Measurements from ENCODE around the gene RBCK1.

Gene RBCK1

DNA sequence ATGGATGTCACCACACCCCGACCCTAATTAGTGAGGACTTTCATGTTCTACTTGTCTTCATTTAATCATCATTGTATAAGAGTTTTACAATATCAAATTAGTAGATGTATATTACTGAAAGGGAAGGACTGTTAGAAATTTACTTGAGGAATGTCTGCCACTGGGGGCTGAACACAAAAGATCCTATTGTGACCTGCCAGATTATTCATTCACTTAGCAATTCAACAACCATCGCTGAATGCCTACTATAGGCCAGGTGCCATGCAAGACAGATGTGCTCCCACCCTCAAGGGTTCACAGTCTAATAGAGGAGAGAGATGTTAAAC is 8.0 kb upstream of the RBCK1 start:
- DNase-seq: no peak

DNA sequence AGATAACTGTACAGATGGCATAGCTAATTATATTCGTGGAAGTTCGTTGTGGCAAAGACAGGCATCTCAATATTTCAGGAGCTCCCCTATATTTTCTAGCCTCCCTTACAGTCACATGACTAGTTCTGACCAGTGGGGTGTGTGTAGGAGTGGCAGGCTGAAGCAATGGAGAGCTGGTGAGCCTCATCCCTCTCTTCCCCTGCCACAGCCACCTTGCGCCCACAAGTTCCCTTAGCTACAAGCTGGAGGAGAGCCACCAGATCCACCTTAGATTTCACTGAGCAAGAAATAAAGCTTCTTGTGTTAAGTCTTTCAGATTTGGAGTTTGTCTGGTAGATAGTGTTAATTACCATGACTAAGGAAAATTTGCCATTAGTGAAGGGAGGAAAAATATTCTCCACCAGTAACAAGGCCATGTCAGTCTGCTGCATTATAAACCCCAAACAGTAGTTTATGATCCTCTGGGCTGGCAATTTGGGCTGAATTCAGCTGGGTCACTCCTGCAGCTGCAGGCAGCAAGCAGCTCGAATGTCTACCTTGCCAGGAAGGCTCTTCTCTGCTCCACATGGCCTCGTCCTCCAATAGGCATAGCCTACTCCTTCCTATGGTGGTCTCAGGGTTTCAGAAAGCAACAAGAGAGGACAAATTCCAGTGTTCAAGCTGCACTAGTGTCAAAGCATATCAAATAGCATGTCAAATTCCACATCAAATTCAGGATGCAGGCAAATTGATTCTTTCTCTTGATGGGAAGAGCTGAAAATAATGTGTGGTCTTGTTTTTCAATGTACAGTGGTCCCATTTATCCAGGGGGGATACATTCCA is 7.4 kb upstream of the RBCK1 start:
- DNase-seq: peak in 1 of 4 experiments; percentile 25

DNA sequence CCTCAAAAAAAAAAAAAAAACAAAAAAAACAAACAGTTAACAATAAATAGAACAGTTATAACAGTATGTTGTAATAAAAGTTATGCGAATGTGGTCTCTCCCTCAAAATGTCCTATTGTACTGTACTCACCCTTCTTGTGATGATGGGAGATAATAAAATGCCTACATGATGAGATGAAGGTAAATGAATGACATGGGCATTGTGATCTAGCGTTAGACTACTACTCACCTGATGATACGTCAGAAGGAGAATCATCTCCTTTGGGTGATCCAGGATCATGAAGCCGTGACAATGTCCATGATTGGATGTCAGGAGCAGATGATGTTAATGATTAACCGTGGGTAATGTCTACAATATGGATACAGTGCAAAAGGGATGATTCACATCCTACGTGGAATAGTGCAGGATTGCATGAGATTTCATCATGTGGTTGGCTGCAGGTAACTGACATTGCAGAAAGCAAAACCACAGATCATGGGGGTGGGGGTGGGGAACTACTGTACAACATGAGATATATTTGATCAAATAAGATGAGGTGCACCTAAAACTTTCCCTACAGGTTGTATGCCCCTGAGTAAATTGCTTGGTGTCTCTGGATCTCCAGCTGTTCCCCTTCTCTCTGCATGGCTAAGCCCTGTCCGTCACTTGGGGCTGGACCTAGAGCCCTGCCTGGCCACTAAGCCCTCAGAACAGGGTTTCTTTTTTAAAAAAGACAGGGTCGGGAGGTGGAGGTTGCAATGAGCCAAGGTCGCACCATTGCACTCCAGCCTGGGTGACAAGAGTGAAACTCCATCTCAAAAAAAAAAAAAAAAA is 6.2 kb upstream of the RBCK1 start:
- DNase-seq: no peak

DNA sequence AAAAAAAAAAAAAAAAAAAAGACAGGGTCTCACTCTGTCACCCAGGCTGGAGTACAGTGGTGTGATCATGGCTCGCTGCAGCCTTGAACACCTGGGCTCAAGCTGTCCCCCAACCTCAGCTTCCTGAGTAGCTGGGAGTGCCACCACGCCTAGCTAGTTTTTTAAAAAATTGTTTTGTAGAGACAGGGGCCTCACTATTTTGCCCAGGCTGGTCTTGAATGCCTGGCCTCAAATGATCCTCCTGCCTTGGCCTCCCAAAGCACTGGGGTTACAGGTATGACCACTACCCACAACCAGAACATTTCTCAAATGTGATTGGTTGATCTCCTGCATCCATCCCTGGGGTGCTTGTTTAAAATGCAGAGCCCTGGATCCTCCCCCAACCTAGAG is 5.6 kb upstream of the RBCK1 start:
- DNase-seq: no peak

DNA sequence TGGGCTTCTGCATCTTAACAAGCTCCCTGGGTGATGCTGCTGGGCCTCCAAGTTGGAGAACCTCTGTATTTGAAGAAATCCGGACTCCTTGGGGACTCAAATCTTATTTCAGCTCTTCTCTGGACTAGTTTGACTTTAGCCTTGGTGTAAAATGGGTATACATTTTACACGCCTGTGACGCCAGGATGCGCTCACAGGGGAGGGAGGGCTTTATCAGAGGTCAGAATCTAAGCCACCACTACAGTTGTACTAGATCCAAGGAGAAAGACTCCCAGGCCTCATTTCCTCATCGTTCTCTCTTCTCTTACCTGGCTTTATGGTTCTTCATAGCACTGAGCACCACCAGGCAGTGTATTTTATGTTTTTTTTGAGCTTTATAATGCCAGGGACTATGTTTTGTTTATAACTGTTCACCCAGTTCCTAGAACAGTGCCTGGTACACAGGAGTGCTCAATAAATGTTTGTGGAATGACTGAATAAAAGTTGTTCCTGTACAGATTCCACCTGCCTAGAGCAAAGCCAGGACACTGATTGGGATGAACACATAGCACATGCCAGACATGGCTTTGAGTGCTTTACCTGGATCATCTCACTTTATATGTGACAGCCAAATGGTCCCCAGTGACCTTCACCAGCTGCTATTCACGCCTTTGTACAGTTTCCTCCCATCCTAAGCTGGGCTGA is 5.1 kb upstream of the RBCK1 start:
- DNase-seq: no peak

DNA sequence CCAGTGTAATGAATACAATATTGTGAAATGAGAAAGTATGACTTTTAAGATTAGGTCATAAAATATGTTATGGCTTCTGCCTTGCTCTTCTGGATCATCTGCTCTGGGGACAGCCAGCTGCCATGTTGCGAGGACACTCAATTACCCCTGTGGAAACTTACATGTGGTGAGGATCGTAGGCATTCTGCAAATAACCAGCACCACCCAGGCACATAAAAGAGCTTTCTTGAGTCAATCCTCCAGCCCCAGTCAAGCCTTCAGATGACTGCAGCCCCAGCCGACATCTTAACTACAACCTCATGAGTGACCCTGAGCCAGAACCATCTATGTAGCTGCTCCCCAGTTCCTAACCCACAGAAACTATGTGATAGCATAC is 4.5 kb upstream of the RBCK1 start:
- no peak for DNase-seq

DNA sequence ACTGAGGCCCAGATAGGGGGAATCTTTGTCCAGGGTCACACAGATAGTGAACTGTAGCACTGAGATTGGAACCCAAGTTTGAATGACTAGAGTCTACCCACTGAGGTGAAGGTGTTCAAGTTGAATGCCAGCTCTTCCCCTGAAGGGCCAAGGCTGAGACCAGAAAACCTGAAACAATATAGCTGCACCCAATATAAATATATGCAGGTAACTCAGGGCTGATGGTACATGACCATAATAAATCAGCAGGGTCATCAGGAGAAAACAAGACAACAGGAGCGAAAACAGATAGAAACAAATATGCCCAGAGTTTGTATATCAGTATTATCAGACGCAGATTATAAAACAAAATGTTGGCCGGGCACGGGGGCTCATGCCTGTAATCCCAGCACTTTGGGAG is 4.0 kb upstream of the RBCK1 start:
- DNase-seq: no peak

DNA sequence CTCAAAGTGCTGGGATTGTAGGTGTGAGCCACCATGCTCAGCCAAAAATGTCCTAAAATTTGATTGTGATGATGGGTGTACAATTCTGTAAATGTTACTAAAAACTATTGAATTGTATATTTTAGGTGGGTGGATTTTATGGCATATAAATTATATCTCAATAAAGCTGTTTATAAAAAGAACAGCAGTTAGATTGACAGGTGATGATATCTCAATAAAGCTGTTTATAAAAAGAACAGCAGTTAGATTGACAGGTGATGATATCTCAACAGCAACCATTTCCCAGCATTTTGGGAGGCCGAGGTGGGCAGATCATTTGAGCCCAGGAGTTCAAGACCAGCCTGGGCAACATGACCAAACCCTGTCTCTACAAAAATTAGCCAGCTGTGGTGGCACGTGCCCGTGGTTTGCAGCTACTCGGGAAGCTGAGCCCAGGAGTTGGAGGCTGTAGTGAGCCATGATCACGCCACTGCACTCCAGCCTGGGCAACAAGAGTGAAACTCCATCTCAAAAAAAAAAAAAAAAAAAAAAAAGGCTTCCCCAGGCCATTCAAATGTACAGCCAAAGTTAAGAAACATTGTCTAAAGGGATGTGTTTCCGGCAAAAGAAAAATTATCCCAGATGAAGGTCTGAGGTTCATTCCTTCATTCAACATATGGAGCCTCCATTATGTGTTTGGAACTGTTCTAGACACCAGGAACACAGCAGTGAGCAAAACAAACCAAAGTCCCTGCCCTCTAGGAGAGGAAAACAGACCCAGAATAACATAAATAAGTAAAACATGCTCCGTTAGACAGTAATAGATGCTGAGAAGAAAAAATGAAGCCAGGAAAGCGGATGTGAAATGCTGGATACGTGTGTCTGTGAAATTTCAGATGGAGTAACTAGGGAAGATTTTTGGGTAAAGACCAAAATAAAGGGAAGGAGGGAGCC is 1.6 kb upstream of the RBCK1 start:
- no peak for DNase-seq

DNA sequence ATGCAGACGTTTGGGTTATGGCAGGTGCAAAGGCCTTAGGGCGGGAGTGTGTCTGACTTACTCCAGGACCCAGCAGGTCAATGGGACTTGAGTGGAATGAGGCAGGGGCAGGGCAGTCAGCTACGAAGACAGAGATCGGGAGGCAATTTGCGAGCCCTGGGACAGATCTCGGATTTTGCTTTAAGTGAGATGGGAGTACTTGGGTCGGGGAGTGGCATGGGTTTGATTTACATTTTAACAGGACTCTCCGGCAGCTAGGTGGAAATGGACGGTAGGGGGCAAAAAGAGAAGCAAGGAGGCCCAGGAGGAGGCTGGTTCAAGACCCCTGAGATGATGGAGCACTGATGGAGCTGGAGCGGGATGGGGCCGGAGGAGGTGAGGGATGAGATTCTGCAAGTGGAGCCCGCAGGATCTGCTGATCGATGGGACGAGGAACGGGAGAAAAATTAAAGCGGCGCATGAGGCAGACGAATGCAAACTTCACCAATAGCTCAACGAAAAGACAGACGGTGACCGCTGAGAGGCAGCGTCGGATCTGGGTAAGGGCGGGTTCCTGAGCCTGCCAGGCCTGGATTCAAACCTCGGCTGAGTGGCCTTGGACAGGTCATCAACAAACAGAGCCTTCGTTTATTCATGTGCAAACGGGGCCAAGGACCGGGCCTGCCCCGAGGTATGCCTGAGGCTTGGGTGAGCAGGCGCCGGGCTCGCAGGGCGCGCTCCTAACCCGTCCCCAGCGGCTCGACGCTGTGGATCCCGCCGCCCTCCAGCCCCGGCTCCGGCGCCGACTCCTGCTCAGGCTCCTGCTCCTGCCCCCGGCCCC is 756 bp upstream of the RBCK1 start:
- DNase-seq: peak; percentile 73 to 89 (median 82)

DNA sequence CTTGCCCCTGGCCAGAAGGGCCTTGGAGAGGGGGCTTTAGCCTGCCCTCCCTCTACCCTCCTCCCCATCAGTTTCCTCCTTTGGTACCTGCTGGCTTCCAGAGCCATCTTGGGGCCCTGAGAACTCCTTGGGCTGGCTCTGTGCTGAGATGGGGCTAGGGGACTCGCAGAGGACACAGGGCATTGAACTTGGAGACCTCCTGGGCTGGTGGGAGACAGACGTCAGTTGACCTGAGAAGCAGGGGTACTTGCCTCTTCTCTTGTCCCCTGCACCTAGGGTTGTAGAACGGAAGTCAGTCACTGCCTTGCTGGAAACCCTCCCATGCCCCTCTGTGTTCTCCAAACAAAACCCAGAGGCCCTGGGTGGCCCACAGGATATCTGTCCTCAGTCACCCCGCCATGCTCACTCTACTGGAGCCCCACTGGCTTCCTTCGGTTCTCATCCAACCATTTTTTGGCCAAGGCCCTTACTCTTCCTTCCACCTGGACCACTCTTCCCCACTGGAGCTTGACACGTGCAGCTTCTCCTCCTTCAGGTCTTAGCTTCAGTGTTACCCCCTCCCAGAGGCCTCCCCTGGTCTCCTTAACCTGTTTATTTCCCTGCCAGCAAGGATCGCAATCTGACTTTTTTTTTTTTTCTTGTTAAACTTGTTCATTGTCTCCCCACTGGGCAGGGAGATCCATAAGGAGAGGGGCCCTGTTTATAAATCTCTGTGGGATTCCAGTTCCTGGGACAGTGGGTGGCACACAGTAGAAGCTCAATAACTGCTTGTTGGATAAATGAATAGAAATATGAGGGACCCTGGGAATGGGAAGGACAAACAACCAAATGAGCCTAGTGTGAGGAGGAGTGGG is 971 bp downstream of the RBCK1 start:
- DNase-seq: peak in 2 of 4 experiments; percentile 7 to 18

DNA sequence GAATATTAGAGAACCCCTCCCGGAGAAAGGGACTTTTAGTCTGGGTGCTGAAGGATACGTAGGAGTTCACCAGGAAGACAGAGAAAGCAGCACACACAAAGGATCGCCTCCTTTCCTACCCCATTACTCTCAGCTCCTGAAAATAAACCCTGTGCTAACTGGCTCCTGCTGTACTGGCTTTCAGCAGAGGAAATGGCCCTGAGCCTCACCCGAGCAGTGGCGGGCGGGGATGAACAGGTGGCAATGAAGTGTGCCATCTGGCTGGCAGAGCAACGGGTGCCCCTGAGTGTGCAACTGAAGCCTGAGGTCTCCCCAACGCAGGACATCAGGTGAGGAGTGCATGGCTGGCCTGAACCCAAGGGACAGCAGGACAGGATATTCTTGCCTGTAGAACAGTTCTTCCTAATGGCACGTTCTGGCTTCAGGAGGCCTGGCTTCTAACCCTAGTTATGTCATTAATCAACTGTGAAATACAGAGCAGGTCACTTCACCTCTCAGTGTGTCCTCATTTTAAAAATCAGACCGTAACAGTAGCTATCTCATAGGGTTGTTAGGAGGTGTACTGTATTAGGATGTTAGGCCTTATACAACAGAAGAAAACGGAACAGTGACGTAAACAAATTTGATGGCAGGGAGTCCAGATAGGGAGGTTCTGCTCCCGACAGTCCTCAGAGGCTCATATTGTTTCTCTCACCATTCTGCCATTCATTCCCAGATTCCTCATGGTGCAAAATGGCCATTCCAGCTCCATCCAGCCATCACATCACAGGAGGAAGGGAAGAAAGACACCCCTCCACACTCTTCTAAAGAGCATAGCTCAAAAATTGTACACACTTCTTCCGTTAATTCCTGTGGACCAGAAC is 1.8 kb downstream of the RBCK1 start:
- no peak for DNase-seq

DNA sequence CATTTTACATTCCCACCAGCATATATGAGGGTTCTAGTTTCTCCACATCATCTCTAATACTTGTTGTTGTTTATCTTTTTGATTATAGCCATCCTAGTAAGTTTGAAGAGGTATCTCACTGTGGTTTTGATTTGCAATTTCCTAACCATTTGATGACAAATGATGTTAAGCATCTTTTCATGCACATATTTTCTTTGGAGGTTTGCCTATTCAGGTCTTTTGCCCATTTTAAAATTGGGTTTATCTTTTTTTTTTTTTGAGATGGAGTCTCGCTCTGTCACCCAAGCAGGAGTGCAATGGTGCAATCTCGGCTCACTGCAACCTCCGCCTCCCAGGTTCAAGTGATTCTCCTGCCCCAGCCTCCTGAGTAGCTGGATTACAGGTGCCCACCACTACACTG is 4.0 kb downstream of the RBCK1 start:
- DNase-seq: no peak

DNA sequence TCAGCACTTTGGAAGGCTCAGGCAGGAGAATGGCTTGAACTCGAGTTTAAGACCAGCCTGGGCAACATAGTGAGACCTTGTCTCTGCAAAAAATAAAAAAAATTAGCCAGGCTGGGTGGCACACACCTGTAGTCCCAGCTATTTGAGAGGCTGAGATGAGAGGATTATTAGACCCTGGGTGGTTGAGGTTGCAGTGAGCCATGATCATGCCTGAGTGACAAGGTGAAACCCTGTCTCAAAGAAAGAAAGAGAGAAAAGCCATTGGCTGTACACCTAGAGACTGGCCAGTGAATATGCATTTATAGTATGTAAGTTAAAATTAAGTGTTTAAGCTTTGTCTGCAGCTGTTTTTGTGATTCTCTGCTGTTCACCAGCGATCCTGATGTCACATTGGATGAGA is 6.1 kb downstream of the RBCK1 start:
- DNase-seq: no peak

DNA sequence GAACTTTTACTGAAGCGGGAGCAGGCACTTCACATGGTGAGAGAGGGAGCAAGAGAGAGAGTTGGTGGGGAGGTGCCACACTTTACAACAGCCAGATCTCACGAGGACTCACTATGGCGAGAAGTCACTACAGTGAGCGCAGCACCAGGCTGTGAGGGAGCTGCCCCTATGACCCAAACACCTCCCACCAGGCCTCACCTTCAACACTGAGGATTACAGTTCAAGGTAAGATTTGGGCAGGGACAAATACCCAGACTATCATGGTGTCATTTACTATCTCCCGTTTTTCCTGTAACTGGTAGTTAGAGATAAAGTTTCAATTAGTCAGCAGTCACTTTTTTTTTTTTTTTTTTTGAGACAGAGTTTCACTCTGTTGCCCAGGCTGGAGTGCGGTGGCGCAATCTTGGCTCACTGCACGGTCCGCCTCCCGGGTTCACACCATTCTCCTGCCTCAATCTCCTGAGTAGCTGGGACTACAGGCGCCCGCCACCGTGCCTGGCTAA is 7.8 kb downstream of the RBCK1 start:
- DNase-seq: no peak

DNA sequence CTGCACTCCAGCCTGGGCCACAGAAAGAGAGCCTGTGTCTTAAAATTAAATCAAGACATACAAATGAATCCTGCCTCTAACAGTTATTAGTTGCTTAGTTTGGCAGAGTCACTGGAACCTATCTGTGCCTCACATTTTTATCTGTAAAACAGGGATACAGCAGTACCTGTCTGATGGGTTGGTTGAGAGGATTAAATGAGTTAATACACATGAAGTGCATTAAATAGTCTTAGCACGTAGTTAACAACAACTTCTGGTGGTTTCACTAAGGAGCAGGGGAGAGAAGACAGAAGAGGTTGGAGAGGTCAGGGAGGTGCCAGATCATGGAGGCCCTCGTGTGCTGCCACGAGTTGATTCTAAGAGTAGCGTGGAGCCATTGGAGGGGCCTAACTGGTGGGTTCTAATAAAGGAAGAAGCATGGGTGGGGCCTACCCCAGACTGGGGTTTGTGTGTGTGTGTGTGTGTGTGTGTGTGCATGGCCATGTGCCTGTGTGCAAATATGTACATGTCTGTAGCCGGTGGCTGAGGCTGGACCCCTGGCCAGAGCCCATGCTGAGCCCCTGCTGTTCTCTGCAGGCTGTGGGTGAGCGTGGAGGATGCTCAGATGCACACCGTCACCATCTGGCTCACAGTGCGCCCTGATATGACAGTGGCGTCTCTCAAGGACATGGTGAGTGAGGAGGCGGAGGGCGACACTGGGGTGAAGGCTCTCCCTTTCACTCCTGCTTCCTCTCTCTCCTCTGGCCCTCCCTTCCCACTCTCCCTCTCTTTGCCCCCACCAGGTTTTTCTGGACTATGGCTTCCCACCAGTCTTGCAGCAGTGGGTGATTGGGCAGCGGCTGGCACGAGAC is 9.1 kb downstream of the RBCK1 start:
- no peak for DNase-seq

DNA sequence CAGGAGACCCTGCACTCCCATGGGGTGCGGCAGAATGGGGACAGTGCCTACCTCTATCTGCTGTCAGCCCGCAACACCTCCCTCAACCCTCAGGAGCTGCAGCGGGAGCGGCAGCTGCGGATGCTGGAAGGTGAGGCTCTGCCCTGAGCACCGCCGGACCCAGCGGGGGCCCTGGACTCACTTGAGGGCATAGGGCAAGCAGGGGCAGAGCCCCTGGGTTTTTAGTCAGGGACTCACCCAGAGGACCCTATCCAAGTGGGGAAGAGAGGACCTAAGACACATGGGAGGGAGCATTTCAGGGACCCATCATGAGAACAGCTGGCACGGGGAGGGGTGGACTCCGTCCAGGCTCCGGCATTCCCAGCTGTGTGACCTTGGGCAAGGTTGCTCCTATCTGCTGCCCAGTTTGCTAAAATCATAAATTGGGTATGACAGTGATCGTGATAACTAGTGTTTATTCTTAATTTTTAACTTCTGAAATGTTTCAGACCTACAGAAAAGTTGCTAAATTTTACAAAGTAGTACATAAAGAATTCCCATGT is 9.8 kb downstream of the RBCK1 start:
- no peak for DNase-seq

DNA sequence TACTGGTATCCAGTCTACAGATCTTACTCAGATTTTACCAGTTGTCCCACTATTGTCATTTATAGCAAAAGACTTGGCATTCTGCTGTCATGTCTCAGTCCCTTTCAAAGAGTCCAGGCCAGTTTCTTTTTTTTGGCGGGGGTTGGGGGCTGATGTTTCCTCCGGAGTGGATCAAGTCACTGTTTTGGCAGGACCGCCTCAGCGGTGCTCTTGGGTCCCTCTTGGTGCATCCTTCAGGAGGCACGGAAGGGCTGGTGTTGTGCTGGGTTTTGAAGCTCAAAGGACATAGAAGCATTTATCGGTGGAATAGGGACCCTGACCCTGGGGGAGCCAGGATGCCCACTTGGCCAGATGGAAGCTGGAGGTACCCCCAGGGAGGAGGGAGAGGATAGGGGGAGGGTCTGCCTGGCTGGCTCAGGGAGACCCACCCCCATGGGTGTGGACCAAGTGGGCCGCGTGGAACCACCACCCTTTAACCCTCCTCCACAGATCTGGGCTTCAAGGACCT is 10.8 kb downstream of the RBCK1 start:
- DNase-seq: no peak

All from suppressor macrophage (primary cell).